Measurements from ENCODE around the gene CNKSR3. TPM values are rescaled to one million over a fixed set of nuclear protein-coding genes. Genes with fewer than 3 reads are reported as not detected.

Gene CNKSR3
- total RNA-seq, 1 donor from 2014 or later = 0.09 TPM

GRCh38 chr6:154506582-154506981 lies 3.9 kb downstream of the CNKSR3 start:
- intact Hi-C loops (cut with micrococcal nuclease) = no loop called here
- peaks cover 43% of the 10 kb centered on the region for H3K27me3 Mint-ChIP-seq (ENCODE audit: low read depth)
- no peak overlapping the region for H3K27ac Mint-ChIP-seq

GRCh38 chr6:154506108-154506507 lies 4.4 kb downstream of the CNKSR3 start:
- Mint-ChIP-seq H3K27ac (no peak overlapping the region), H3K4me3 (ENCODE audit: low read depth) (no peak overlapping the region), H3K9me3 (no peaks in the 10 kb centered on the region), H3K27me3 (ENCODE audit: low read depth) (peaks cover 47% of the 10 kb centered on the region), H3K36me3 (ENCODE audit: low read depth) (no peaks in the 10 kb centered on the region), H3K4me1 (ENCODE audit: low read depth) (peaks cover 8% of the 10 kb centered on the region)
- intact Hi-C loops (cut with micrococcal nuclease) = no loop called here
- no peak for DNase-seq (ENCODE audit: low spot score)

More at GRCh38 chr6:154506582-154506981, 3.9 kb downstream of the CNKSR3 start:
- Mint-ChIP-seq H3K9me3 (no peaks in the 10 kb centered on the region), H3K4me3 (ENCODE audit: low read depth) (no peak overlapping the region), H3K36me3 (ENCODE audit: low read depth) (no peaks in the 10 kb centered on the region), H3K4me1 (ENCODE audit: low read depth) (peaks cover 4% of the 10 kb centered on the region)
- no peak for DNase-seq (ENCODE audit: low spot score)

GRCh38 chr6:154504865-154505449 lies 5.5 kb downstream of the CNKSR3 start:
- DNase-seq (ENCODE audit: low spot score) = no peak
- H3K36me3 Mint-ChIP-seq (ENCODE audit: low read depth) = no peaks in the 10 kb centered on the region
- peaks cover 46% of the 10 kb centered on the region for H3K27me3 Mint-ChIP-seq (ENCODE audit: low read depth)
- no peak overlapping the region for H3K27ac Mint-ChIP-seq
- peaks cover 6% of the 10 kb centered on the region for H3K4me1 Mint-ChIP-seq (ENCODE audit: low read depth)
- H3K4me3 Mint-ChIP-seq (ENCODE audit: low read depth) = no peak overlapping the region
- intact Hi-C loops (cut with micrococcal nuclease) = no loop called here
- H3K9me3 Mint-ChIP-seq = no peaks in the 10 kb centered on the region

GRCh38 chr6:154504102-154504501 lies 6.4 kb downstream of the CNKSR3 start:
- intact Hi-C loops (cut with micrococcal nuclease) = no loop called here
- Mint-ChIP-seq H3K27ac (no peak overlapping the region), H3K4me3 (ENCODE audit: low read depth) (no peak overlapping the region), H3K4me1 (ENCODE audit: low read depth) (peaks cover 6% of the 10 kb centered on the region), H3K36me3 (ENCODE audit: low read depth) (no peaks in the 10 kb centered on the region), H3K9me3 (no peaks in the 10 kb centered on the region), H3K27me3 (ENCODE audit: low read depth) (peaks cover 42% of the 10 kb centered on the region)
- no peak for DNase-seq (ENCODE audit: low spot score)

GRCh38 chr6:154503658-154504057 lies 6.8 kb downstream of the CNKSR3 start:
- Mint-ChIP-seq H3K4me1 (ENCODE audit: low read depth) (peaks cover 6% of the 10 kb centered on the region), H3K9me3 (no peaks in the 10 kb centered on the region), H3K36me3 (ENCODE audit: low read depth) (no peaks in the 10 kb centered on the region), H3K27ac (no peak overlapping the region), H3K4me3 (ENCODE audit: low read depth) (no peak overlapping the region), H3K27me3 (ENCODE audit: low read depth) (peaks cover 38% of the 10 kb centered on the region)
- DNase-seq (ENCODE audit: low spot score) = no peak
- intact Hi-C loops (cut with micrococcal nuclease) = no loop called here

GRCh38 chr6:154502553-154502952 lies 7.9 kb downstream of the CNKSR3 start:
- Mint-ChIP-seq H3K9me3 (no peaks in the 10 kb centered on the region), H3K27ac (no peak overlapping the region), H3K36me3 (ENCODE audit: low read depth) (no peaks in the 10 kb centered on the region), H3K27me3 (ENCODE audit: low read depth) (peaks cover 28% of the 10 kb centered on the region), H3K4me1 (ENCODE audit: low read depth) (peaks cover 6% of the 10 kb centered on the region), H3K4me3 (ENCODE audit: low read depth) (no peak overlapping the region)
- DNase-seq (ENCODE audit: low spot score) = no peak
- intact Hi-C loops (cut with micrococcal nuclease) = no loop called here

GRCh38 chr6:154501578-154501868 lies 9.0 kb downstream of the CNKSR3 start:
- H3K9me3 Mint-ChIP-seq = no peaks in the 10 kb centered on the region
- H3K36me3 Mint-ChIP-seq (ENCODE audit: low read depth) = no peaks in the 10 kb centered on the region
- DNase-seq (ENCODE audit: low spot score) = no peak
- intact Hi-C loops (cut with micrococcal nuclease) = no loop called here
- peaks cover 6% of the 10 kb centered on the region for H3K4me1 Mint-ChIP-seq (ENCODE audit: low read depth)
- peaks cover 21% of the 10 kb centered on the region for H3K27me3 Mint-ChIP-seq (ENCODE audit: low read depth)
- no peak overlapping the region for H3K4me3 Mint-ChIP-seq (ENCODE audit: low read depth)
- no peak overlapping the region for H3K27ac Mint-ChIP-seq

GRCh38 chr6:154500769-154501577 lies 9.5 kb downstream of the CNKSR3 start:
- Mint-ChIP-seq H3K4me3 (ENCODE audit: low read depth) (no peak overlapping the region), H3K27me3 (ENCODE audit: low read depth) (peaks cover 19% of the 10 kb centered on the region), H3K9me3 (no peaks in the 10 kb centered on the region), H3K36me3 (ENCODE audit: low read depth) (no peaks in the 10 kb centered on the region), H3K4me1 (ENCODE audit: low read depth) (peaks cover 6% of the 10 kb centered on the region), H3K27ac (no peak overlapping the region)
- intact Hi-C loops (cut with micrococcal nuclease) = no loop called here
- DNase-seq (ENCODE audit: low spot score) = no peak

- H3K27ac Mint-ChIP-seq = no peak overlapping the region
- peaks cover 6% of the 10 kb centered on the region for H3K4me1 Mint-ChIP-seq (ENCODE audit: low read depth)
- H3K9me3 Mint-ChIP-seq = no peaks in the 10 kb centered on the region
- no peaks in the 10 kb centered on the region for H3K36me3 Mint-ChIP-seq (ENCODE audit: low read depth)
- peaks cover 17% of the 10 kb centered on the region for H3K27me3 Mint-ChIP-seq (ENCODE audit: low read depth)
- H3K4me3 Mint-ChIP-seq (ENCODE audit: low read depth) = no peak overlapping the region
- no peak for DNase-seq (ENCODE audit: low spot score)
- intact Hi-C loops (cut with micrococcal nuclease) = no loop called here
Measured at GRCh38 chr6:154499855-154500589, 10.5 kb downstream of the CNKSR3 start.

- Mint-ChIP-seq H3K9me3 (no peaks in the 10 kb centered on the region), H3K27me3 (ENCODE audit: low read depth) (peaks cover 8% of the 10 kb centered on the region), H3K4me3 (ENCODE audit: low read depth) (no peak overlapping the region), H3K4me1 (ENCODE audit: low read depth) (peaks cover 6% of the 10 kb centered on the region), H3K36me3 (ENCODE audit: low read depth) (no peaks in the 10 kb centered on the region), H3K27ac (no peak overlapping the region)
- intact Hi-C loops (cut with micrococcal nuclease) = no loop called here
- DNase-seq (ENCODE audit: low spot score) = no peak
Measured at GRCh38 chr6:154498340-154498934, 12.0 kb downstream of the CNKSR3 start.

- no peaks in the 10 kb centered on the region for H3K9me3 Mint-ChIP-seq
- H3K4me1 Mint-ChIP-seq (ENCODE audit: low read depth) = peaks cover 6% of the 10 kb centered on the region
- DNase-seq (ENCODE audit: low spot score) = no peak
- intact Hi-C loops (cut with micrococcal nuclease) = no loop called here
- no peaks in the 10 kb centered on the region for H3K36me3 Mint-ChIP-seq (ENCODE audit: low read depth)
- H3K27ac Mint-ChIP-seq = no peak overlapping the region
- peaks cover 8% of the 10 kb centered on the region for H3K27me3 Mint-ChIP-seq (ENCODE audit: low read depth)
- H3K4me3 Mint-ChIP-seq (ENCODE audit: low read depth) = no peak overlapping the region
Measured at GRCh38 chr6:154496793-154497517, 13.5 kb downstream of the CNKSR3 start.

- intact Hi-C loops (cut with micrococcal nuclease) = no loop called here
- Mint-ChIP-seq H3K27me3 (ENCODE audit: low read depth) (peaks cover 3% of the 10 kb centered on the region), H3K36me3 (ENCODE audit: low read depth) (no peaks in the 10 kb centered on the region), H3K4me3 (ENCODE audit: low read depth) (no peak overlapping the region), H3K4me1 (ENCODE audit: low read depth) (peaks cover 1% of the 10 kb centered on the region), H3K9me3 (no peaks in the 10 kb centered on the region), H3K27ac (no peak overlapping the region)
- no peak for DNase-seq (ENCODE audit: low spot score)
Measured at GRCh38 chr6:154496186-154496585, 14.3 kb downstream of the CNKSR3 start.
